SW480 (cell line): Measurements from ENCODE around the gene LSM7.

ENCODE experiments used
- DNase-seq: peaks from one replicate; pipeline ENCODE4 v3.0.0-alpha.2; 2016; ENCODE audit warnings: low spot score

The LSM7 gene

DNA sequence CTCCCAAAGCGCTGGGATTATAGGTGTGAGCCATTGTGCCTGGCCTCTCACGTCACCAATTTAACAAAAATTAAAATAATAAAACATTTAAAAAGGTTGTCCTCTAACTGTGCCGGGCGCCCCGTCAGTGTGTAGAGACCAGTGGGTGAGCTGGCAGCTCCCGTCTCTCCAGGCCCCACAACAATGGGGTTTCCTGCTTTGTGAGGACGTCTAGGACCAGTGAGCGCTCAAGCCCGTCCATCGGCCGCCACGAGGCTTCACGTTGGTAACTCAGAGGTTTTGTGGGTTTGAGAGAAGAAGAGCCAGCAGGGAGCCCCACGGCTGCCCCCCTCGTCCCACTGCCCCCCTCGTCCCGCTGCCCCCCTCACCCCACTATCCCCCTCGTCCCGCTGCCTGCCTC is 4.7 kb downstream of the LSM7 start:
- no peak for DNase-seq

DNA sequence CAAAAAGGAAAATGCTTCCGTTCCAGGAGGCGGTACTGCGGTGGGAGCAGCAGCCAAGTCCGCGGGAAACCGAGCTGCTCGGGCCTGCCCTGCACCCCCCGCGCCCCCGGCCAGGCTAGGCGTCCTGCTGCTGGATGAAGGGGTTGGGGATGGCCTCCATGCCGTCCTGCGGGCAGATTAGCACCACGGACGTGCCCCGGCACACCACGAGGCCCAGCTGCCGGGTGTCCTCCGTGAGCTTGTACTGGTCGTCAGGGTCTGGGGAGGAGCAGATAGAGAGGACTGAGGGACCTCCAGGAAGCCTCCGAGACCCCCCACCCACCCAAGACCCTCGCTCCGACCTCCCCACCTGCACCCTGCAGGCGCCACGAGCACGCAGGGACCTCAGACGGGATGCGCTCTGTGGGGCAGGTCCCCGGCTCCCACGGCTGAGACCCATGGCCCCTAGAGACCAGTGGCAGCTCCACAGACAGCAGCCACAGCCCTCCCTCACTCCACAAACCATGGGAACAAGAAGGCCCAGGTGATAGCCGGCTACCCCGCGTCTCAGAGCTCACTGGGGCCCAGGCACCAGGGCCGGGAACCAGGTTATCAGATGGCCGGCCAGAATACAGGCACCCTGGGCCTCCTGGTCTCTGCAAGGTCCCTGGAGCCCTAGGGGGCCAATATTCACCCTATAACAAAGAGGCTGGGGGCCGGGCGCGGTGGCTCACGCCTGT is 6.7 kb downstream of the LSM7 start:
- no peak for DNase-seq

DNA sequence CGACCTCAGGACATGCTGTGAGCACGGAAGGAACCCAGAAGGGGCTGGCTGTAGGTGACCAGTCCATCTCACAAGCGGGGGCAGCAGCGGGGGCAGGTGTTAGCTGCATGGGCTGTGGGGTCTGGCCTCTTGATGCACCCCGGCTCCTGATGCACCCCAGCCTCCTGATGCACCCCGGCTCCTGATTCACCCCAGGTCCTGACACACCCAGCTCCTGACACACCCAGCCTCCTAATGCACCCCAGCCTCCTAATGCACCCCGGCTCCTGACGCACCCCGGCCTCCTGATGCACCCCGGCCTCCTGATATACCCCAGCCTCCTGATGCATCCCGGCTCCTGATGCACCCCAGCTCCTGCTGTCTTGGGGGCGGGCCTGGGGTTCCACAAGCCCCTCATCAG is 7.4 kb downstream of the LSM7 start:
- no peak for DNase-seq

DNA sequence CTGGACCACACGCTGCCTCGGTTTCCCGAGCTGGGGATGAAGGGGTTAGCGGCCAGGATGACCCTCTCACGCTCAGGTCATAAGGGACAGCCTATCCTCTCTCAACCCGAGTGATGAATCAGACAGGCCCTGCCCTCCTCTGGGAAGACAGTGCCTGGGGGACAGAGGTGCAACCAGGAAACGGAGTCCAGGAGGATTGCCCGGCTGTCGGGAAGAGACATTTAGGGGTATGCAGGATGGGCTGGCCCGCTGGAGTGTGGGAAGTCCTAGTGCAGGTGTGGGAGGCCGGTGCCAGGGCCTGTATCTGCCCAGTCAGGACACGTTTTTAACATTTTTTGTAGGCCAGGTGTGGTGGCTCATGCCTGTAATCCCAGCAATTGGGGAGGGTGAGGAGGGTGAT is 8.3 kb downstream of the LSM7 start:
- DNase-seq = no peak

DNA sequence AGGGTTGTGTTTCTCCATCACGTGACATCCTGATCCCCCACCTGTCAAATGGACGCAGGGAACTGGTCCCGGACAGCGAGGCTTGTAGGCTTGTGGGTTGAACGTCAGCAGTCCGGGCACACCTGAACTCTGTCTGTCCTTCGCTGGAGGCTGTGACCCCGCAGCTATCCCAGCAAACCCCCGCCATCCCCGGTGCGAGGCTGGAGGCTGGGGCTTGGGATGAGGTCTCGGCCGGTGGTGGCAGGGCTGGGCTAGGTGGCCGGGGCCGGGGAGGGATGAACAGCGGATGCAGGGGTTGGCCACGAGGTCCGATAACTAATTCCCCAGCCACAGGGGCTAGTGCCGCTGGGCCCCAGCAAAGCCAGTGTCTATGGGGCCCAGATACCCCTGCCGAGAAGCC is 8.8 kb downstream of the LSM7 start:
- no peak for DNase-seq

DNA sequence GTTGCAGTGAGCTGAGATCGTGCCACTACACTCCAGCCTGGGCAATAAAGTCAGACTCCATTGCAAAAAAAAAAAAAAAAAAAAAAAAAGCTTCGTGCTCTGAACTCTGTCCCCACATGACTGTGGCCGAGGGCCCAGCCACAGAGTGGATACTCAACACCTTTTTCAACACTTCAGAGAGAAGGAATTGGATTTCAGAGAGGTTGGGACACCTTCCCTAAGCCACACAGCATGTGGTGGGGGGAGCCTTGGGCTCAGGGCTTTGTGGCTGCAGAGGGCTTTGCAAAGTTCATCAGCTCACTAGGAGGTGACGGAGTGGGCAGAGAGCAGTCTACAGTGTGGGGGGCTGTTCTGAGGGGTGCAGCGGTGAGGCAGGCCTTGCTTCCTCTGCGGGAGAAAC is 9.5 kb downstream of the LSM7 start:
- no peak for DNase-seq

DNA sequence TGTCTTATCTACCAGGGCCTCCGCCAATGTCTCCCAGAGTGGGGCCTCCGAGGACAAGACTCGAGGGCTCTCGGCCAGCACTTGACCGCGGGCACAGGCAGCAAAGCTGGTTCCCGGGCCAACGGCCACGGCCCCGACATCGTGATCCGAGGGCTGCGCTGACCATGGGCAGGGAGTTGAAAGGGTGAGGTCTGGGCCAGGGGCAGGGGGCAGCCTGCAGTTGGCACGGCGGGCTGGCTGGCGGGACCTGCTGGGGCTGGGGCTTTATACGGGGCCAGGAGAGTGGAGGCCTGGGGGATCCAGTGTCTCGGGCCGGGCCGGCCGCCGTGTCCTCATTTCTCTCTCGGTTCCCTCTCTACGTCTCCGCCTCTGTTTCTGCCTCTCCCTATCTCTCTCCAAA is 10.6 kb downstream of the LSM7 start:
- DNase-seq = no peak

DNA sequence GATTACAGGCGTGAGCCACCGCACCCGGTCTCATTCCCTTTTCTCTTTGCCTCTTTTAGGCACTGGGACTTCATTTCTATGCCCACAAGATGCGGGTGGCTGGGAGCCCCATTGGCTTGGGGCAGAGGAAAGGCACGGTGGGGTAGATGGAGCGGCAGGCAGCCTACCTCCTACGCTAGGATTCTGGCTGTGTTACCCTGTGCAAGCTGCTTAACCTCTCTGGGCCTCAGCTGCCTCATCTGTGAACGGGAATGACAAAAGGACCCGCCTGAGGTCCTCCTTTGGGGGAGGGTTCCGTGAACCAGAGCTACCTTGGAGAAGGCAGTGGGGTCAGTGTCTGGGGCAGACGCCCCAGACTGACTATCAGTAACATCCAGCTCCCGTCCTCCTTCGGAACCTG is 11.1 kb downstream of the LSM7 start:
- DNase-seq = no peak

DNA sequence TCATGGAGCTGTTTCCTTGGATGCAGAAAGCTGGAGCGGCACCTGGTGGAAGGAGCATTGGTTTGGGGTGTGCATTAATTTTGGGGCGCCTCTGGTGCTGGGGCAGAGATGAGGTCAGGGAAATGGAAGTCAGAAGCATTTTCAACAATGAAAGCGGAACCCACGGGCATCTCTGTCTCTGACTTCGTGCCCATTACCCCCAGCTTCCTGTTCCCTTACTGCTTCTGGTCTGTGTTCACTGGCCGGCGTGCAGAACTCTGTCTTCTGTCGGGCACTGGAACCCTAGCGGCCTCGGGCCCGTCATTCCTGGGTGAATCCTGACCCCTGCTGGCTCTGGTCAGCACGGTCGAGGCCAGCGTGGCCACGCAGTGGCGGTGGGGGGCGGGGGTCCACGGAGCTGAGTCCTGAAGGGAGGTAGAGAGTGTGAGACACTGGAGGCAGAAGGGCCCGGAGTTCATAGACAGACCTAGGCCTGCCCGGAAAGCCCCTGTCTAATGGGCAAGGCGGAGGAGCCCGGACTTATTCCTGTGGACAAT is 12.5 kb downstream of the LSM7 start:
- DNase-seq = no peak

DNA sequence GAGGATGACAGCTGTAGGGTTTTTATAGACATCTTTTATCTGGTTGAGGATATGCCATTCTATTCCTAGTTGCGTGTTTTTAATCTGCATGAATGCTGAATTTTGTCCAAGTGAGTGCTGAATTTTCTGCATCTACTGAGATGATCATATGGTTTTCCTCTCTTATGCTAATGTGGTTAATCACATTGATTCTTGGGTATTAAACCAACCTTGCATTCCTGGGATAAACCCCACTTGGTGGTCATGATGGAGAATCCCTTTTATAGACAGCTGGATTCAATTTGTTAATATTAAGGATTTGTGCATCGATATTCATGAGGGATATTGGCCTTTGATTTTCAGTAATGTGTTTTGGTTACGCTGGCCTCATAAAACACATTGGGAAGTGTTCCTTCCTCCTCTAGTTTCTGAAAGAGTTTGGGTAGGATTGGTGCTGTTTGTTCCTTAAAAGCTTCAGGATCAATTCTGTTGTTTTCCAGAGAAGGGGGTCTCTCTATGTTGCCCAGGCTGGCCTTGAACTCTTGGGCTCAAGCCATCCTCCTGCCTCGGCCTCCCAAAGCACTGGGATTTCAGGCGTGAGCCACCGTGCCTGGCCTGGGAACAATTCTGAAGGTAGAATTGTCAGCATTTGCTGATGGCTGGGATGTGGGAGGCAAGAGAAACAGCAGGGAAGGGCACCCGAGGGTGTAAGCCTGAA is 13.1 kb downstream of the LSM7 start:
- no peak for DNase-seq

DNA sequence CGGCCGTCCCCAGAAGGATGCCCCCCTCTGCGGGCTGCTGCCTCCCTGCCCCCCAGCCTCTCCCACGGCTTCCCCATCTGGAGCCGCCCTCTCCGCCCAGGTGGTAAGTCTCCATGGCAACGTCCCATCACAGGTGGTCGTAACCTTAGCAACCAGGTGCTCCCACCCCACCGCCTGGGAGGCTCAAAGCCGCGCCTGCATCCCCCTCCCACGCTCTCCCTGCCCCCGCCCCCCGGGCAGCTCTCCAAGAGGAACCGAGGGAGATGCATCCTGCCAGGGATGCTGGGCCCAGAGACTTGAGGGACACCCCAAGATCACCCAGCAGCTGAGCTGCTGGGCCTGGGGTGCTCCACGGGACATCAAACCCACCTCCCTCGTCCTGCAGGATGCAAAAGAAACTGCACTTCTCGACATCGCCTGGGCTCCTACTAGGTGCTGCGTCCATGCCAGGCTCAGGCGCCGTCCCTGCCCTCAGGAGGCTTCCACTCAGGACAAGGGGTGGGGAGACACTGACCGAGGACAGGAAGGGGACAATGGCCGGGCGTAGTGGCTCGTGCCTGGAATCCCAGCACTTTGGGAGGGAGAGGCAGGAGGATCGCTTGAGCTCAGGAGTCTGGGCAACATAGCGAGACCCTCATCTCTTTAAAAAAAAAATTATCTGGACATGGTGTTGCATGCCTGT is 15.4 kb downstream of the LSM7 start:
- no peak for DNase-seq

DNA sequence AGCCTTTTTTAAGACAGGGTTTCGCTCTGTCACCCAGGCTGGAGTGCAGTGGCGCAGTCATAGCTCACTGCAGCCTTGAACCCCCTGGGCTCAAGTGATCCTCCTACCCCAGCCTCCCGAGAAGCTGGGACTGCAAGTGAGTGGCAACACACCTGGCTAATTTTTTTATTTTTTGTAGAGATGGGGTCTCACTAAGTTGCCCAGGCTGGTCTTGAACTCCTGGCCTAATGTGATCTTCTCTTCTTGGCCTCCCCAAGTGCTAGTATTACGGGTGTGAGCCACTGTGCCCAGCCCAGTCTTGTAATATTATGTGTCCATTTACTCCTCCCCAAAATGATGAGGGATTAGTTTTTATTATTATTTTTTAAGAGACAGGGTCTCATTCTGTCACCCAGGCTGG is 17.3 kb downstream of the LSM7 start:
- no peak for DNase-seq

DNA sequence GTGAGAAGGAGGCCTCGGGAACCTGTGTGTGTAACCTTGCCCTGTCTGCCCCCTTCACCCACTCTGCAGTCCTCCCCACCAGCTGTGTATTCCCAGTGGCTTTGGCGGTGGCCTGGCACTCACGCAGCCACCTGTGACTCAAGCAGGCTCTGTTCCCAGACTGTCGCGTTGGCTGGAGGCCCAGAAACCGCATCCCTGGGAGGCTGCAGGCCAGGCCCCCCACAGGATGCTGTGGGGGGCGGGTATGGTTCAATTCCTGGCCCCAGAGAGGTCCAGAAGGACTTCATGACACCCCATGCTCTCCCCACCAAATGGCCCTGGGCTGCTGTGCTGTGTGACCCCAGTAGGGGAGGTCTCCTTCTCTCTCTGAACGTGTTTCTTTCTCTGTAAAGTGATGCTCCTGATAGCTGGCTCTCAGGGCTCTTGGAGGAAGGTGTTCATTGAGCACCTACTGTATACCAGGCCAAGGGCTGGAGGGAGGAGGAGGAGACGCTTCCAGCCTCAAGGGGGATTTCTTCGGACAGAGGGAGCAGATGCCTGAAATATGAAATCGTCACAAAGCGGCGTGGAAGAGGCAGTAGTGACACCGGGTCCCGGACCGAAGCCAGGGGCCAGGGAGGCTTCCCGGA is 18.5 kb downstream of the LSM7 start:
- peak; percentile 40 for DNase-seq

DNA sequence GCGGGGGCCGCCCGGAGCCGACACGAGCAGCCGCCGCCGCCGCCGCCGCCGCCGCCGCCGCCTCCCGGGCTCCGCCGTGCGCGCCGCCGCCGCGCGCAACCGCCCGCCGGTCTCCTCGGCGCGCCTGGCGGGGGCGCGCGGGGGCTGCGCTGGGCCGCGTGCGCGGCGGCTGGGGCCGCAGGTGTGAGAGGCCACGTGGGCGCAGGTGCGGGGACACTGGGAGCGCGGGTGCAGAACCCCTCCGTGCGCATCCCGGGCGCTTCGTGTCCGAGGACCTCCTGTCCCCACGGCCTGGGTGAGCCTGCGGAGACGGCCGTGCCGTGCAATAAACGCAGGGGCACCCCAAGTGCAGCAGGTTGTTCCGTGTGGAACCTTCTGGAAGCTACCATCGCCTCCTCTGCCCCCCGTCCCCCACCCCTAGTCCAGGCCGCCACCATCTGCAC is 20.3 kb downstream of the LSM7 start, which contains the start of gene LINGO3:
TSS of gene LINGO3 (minus strand) at position 41 of the 443 bp plus-strand sequence. CDS start 16,378 bp downstream, outside the sequence.
- no peak for DNase-seq

DNA sequence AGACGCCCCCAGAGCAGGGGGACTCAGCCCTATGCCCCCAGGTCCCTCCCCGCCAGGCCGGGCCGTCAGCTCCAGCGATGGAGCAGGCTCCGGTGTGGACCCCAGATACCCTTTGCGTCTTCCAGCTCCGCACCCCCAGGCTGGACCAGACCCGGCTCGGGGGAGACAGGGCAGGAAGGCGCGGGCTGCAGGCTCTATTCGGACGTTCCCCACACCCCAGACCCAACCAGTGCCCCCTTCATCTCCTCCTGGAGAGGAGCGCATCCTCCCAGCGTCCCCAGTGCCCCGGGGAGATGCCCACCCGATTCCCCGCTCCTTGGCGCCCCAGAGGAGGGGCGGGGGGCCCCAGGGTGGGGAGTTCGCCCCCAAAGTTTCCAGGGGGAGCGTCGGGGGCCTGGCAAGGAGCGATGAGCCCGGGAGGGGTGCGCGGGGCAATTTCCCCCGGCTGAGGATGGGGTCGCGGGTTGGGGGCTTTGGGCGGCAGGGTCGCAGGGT is 20.8 kb downstream of the LSM7 start:
- no peak for DNase-seq

DNA sequence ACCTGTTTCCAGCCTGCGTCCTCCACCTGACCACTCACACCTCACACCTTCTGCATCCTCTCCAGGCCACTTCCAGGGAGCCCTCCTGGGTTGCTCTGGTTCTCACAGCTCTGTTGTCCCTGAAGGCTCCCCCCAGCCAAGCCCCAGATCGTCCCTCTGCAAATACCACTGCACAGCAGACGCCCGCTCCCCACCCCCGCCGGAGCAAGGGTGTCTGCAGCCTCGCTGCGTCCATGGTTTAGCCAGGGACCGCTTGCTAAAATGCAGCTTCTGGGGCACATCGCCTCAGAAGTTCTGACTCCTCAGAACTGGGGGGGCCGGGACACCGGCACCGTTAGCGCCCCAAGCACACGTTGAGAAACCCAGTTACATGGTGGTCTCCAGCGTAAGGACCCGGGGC is 21.4 kb downstream of the LSM7 start:
- DNase-seq = no peak

DNA sequence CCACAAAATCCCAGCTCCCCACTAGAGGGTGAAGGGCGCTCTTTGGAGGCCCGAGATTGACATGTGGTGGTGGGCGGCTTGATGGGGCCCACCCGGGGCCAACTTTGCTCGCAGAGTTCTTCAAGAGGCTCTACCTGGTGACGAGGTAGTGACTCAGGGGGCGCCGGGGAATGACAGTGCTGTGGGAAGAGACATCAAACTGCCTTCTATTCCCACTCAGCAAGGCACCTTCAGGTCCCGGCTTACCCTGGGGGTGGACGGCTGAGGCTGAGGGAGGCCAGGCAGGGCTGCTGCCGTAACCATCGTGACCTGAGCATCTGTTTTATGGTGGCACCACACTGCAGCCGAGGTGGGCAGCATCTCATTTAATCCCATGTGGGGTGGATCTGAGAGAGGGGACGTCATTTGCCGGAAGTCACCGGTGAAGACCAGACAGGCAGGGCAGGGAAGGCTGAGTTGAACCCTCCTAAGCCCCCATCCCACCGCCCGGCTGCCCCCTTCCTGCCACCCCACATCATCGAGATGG is 22.0 kb downstream of the LSM7 start:
- no peak for DNase-seq

DNA sequence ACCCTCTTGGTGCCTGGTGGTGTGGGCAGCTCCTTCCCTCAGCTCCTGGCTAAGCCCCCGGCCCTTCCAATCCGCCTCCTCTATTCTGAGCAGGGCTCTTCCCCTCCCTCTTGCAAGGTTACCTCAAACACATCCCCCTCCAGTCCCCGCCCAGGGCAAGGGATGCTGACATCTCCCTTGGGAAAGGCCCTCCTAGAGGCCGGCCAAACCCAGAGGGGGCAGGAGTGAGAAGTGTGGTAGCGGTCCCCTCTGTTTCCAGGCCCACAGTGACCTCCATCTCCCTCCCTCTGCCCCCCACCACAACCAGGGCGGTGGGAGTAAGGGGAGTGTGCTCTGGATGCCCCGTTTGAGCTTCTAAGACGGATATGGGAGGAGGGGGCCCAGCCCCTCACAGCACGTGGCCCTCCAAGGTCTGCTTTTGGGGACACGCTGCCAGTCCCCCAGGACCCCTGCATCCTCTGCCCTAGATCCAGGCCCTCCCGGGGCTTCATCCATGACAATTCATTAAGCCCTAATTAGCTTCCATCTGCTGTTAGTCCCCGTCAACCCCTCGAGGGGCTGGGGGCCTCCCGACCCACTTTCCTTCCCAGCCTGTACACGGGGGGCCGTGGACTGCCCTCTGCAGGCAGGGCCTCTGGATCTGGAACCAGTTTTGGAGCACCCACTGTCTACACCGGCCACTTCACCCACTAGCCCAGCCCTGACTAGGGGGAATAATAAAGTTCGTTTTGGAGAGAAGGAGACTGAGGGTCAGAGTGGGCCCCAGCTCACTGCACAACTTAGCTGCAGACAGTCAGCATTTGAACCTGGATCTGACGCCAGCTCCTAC is 22.7 kb downstream of the LSM7 start:
- DNase-seq = no peak

DNA sequence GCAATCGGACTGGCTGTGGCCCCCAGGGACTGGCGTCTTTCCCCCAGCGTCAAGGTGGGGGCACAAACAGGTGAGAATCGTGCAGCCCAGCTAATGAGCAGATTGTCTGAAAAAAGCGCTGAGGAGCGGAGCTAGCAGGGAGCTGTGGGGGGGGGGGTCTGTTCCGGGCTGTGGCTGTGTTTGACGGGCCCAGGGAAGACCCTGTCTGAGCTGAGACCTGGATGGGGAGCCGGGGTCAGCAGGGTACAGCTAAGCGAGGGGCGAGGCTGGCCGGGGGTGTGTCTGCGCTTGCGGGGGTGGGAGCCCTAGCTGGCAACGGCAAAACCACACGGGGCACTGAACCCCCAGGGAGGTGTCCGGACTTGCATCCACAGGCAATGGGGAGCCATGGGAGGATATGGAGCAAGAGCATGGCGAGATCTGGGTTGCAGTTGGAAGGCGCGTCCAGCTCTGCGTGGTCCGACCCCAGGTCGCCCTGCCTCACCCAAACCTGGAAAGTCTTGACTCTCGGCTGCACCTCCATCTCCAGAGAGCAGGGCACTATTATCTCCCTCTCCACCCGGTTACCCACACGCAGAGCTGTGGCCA is 25.1 kb downstream of the LSM7 start:
- no peak for DNase-seq

DNA sequence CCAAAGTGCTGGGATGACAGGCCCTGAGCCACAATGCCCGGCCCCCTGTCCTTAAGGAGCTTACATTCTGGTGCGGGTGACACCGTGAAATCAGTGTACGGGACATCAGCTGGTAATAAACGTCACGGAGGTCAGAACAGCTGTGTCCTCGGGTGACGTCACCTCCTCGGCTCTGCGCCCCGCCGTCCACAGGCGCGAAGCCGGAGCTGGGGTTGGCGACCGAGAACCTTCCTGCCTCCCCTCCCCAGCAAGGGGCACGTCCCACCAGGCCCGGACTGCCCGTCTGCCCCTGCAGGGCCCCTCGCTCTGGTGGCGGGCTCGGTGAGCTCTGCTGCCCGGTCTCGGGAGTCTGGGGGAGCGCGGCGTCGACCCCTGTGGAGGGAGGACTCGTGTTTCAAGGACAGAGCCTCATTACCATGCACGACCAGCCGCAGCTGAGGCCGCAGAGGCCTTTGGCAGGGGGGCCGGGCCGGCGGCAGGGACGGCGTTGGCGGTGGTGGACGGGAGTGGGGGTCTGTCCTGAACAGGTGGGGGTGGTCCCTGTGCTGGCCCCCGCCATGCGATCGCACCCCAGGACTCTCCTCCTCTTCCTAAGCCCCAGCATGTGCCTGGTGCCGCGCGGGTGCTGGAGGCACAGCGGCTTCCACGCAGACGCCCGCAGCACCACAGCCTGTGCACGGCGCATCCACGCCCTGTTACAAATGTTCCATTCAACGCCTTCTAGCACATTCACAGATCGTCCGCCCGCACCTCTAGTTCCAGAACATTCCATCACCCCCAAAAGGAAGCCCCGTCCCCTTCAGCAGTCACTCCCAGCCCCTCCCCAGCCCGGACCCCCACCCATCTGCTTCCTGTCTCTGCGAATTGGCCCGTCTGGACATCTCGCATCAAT is 25.8 kb downstream of the LSM7 start:
- no peak for DNase-seq
